ENCODE results near the gene NLRC5.

GRCh38 chr16:57054338-57054737, 65.0 kb downstream of the NLRC5 start:
- TF ChIP-seq CTCF (IDR thresholded peaks at IDR 0.05) (no peak), POLR2A (IDR thresholded peaks at IDR 0.05) (no peak), EP300 (IDR thresholded peaks at IDR 0.05) (no peak), POLR2AphosphoS5 (IDR thresholded peaks at IDR 0.05) (no peak)
